GM20431 (cell line): Measurements from ENCODE around the gene SRGAP2C.
"Not testable (repeated sequence)": the region's sequence is repeated elsewhere in the genome, so short reads cannot be mapped to it uniquely, and the experiment has no call there.

Source experiments
- in situ Hi-C: fragments of 300-500 bp; cut with MseI, MboI; formaldehyde crosslinking; loops from one replicate; pipeline ENCODE4 v1.15.0; 2020; ENCODE audit warnings: low sequenced_read_pairs; ENCODE audit not compliant: unreplicated experiment

SRGAP2C gene

GRCh38 chr1:121321660-121322059 is 136.9 kb downstream of the SRGAP2C start:
- in situ Hi-C loops = not testable (repeated sequence)

GRCh38 chr1:121324726-121325125 is 140.0 kb downstream of the SRGAP2C start:
- in situ Hi-C loops = not testable (repeated sequence)

- in situ Hi-C loops = not testable (repeated sequence)
Observed at GRCh38 chr1:121332141-121332540, 147.4 kb downstream of the SRGAP2C start.

GRCh38 chr1:121332599-121333562 is 148.1 kb downstream of the SRGAP2C start:
- in situ Hi-C loops = not testable (repeated sequence)

GRCh38 chr1:121337958-121338357 is 153.2 kb downstream of the SRGAP2C start:
- in situ Hi-C loops = not testable (repeated sequence)

- in situ Hi-C loops = not testable (repeated sequence)
Observed at GRCh38 chr1:121339611-121340010, 154.8 kb downstream of the SRGAP2C start.

GRCh38 chr1:121343311-121343906 is 158.6 kb downstream of the SRGAP2C start:
- in situ Hi-C loops = not testable (repeated sequence)

- in situ Hi-C loops = not testable (repeated sequence)
Observed at GRCh38 chr1:121344355-121344754, 159.6 kb downstream of the SRGAP2C start.

GRCh38 chr1:121346654-121347053 is 161.9 kb downstream of the SRGAP2C start:
- in situ Hi-C loops = not testable (repeated sequence)

GRCh38 chr1:121347476-121347875 is 162.7 kb downstream of the SRGAP2C start:
- in situ Hi-C loops = not testable (repeated sequence)

GRCh38 chr1:121348115-121348514 is 163.3 kb downstream of the SRGAP2C start:
- in situ Hi-C loops = not testable (repeated sequence)

- in situ Hi-C loops = not testable (repeated sequence)
Observed at GRCh38 chr1:121349332-121349967, 164.7 kb downstream of the SRGAP2C start.

GRCh38 chr1:121355711-121356420 is 171.1 kb downstream of the SRGAP2C start:
- in situ Hi-C loops = not testable (repeated sequence)

- in situ Hi-C loops = not testable (repeated sequence)
Observed at GRCh38 chr1:121356819-121357218, 172.0 kb downstream of the SRGAP2C start.

GRCh38 chr1:121360531-121360930 is 175.8 kb downstream of the SRGAP2C start:
- in situ Hi-C loops = not testable (repeated sequence)

- in situ Hi-C loops = not testable (repeated sequence)
Observed at GRCh38 chr1:121361451-121362233, 176.9 kb downstream of the SRGAP2C start.

GRCh38 chr1:121362234-121362883 is 177.6 kb downstream of the SRGAP2C start:
- in situ Hi-C loops = not testable (repeated sequence)

- in situ Hi-C loops = not testable (repeated sequence)
Observed at GRCh38 chr1:121365316-121365715, 180.5 kb downstream of the SRGAP2C start.

GRCh38 chr1:121365723-121366122 is 180.9 kb downstream of the SRGAP2C start:
- in situ Hi-C loops = not testable (repeated sequence)
